Measurements from ENCODE around the gene EFNA2. TPM values are rescaled to one million over a fixed set of nuclear protein-coding genes. Genes with fewer than 3 reads are reported as not detected.

EFNA2 gene
- total and polyA plus RNA-seq, 2 of the 4 experiments (the other 2 are of a cell fraction): not detected

GRCh38 chr19:1349211-1349610 lies 63.5 kb downstream of the EFNA2 start:
- Histone ChIP-seq H2BK120ac (ENCODE audit: low read depth, low read length) (no peak overlapping the region), H4K8ac (ENCODE audit: low read depth in 2 of 2, low read length in 2 of 2) (no peak overlapping the region), H3K14ac (replicated peaks; ENCODE audit: low read depth, low read length) (no peak overlapping the region), H4K91ac (ENCODE audit: insufficient read depth, low read depth, low read length) (no peak overlapping the region), H3K4ac (ENCODE audit: low read depth, low read length) (no peak overlapping the region), H2BK15ac (ENCODE audit: low read depth, low read length) (no peak overlapping the region), H2AFZ (replicated peaks; ENCODE audit: low read length, poor library complexity) (no peak overlapping the region), H2BK20ac (ENCODE audit: low read depth, low read length) (no peak overlapping the region), H3K18ac (ENCODE audit: low read depth, low read length) (no peak overlapping the region), H3K27ac (ENCODE audit: insufficient read depth, low read length) (no peak overlapping the region), H3K27me3 (ENCODE audit: control insufficient read depth, insufficient read depth, low read length) (peaks cover 7% of the 10 kb centered on the region), H2AK5ac (ENCODE audit: low read depth, low read length) (no peak overlapping the region), H2AK9ac (replicated peaks; ENCODE audit: low read depth, low read length, poor library complexity) (no peak overlapping the region), H2BK5ac (ENCODE audit: low read depth, low read length, poor library complexity, severe bottlenecking) (no peak overlapping the region), H3K9me1 (ENCODE audit: insufficient read depth, low read length) (no peaks in the 10 kb centered on the region), H3K9ac (ENCODE audit: low read depth, low read length) (no peak overlapping the region), H3K4me3 (ENCODE audit: insufficient read depth, low read depth, low read length) (no peak overlapping the region), H4K20me1 (ENCODE audit: insufficient read depth, low read length) (no peaks in the 10 kb centered on the region), H3K23ac (ENCODE audit: low read depth, low read length) (no peak overlapping the region), H3K56ac (ENCODE audit: extremely low read depth, insufficient read depth, low read length) (no peak overlapping the region), H3K4me1 (ENCODE audit: control insufficient read depth, insufficient read depth, low read length) (no peaks in the 10 kb centered on the region), H3K79me1 (ENCODE audit: low read depth in 1 of 2, low read length in 2 of 2) (0 out of 4 replicates have a peak, but pooled peaks cover 0 to 1% of the 10 kb centered on the region in 2 experiments), H3K9me3 (ENCODE audit: control insufficient read depth, insufficient read depth, low read length) (no peaks in the 10 kb centered on the region), H3K36me3 (ENCODE audit: control insufficient read depth, insufficient read depth, low read length) (no peaks in the 10 kb centered on the region), H3K4me2 (ENCODE audit: low read depth, low read length) (no peak overlapping the region), H4K5ac (ENCODE audit: low read depth, low read length) (no peak overlapping the region)
- TF ChIP-seq BHLHE40 (IDR thresholded peaks at IDR 0.05; ENCODE audit: low read depth, low read length) (no peak), RFX5 (IDR thresholded peaks at IDR 0.05; ENCODE audit: low read depth, low read length) (no peak), USF2 (IDR thresholded peaks at IDR 0.05; ENCODE audit: low read depth, low read length) (no peak), ELK1 (IDR thresholded peaks at IDR 0.05; ENCODE audit: borderline replicate concordance, low read depth, low read length) (no peak), FOS (IDR thresholded peaks at IDR 0.05; ENCODE audit: low read depth, low read length) (no peak), MAFK (IDR thresholded peaks at IDR 0.05; ENCODE audit: low read depth, low read length) (no peak), NFE2L2 (IDR thresholded peaks at IDR 0.05; ENCODE audit: low read depth, low read length) (no peak), SMC3 (IDR thresholded peaks at IDR 0.05; ENCODE audit: low read depth, low read length) (no peak), CEBPB (IDR thresholded peaks at IDR 0.05; ENCODE audit: low read depth, low read length) (no peak)
- DNase-seq (no peak), ATAC-seq (ENCODE audit: low read depth) (no peak)
- in situ Hi-C loops (cut with MboI; ENCODE audit: low sequenced_read_pairs): no loop called here
- CTCF ChIA-PET: no interaction called here
- intact Hi-C loops (cut with micrococcal nuclease): no loop called here
- BruUV-seq (replicated peaks): no TSS peak
- POLR2A ChIA-PET (ENCODE audit: unreplicated experiment): no interaction called here
- WGBS, 2 experiments (ENCODE audit: extremely low coverage in 2 of 2, insufficient read length in 1 of 2): no CpG with 5 or more reads among the region's 18 CpGs
- dilution Hi-C loops (cut with HindIII; ENCODE audit: low sequenced_read_pairs, unreplicated experiment): no loop called here

Measured in IMR-90 (cell line).